ENCODE data around the gene APC2. TPM values are rescaled to one million over a fixed set of nuclear protein-coding genes. Genes with fewer than 3 reads are reported as not detected.

APC2 gene
- total RNA-seq, 1 donor from 2014 or later = 1.3 TPM

DNA sequence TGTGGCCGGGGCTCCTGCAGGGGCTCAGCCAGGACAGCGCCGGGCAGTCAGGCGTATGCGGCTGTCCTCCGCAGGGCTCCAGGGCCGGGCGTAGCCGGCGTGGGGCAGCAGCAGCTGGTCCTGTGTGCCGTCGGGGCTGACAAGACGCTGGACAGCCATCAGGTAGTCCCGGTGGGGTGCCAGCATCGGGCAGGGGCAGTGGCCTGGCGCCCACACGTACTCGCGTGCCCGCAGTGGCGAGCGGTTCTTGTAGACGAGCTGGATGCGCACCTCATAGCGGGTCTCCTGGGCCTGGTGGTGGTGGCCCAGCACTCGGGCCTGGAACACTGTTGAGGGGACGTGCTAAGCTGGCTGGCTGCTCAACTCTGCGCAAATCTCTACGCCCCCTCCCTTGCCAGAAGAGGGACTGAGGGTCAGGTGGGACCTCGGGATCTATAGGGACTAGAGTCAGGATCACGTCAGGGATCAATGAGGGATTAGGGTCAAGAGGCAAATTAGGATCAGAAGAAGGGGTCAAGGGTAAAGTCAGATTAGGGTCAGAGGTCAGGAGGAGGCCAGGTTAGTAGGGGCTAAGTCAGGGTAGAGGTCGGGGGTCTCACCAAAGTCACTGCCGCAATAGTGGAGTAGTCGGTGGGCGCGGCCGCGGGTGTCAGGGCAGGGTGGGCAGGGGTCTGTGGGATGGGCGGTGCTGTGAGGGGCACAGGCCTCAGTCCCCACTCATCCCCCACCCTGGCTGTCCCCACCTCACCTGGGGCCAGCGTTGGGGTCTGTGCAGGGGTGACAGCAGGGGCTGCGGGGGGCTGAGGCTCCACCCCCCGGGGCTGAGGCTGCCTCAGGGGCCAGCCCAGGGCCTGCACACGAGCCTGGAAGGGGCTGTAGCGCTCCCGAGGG lies 56.3 kb downstream of the APC2 start:
- H3K9me3 ChIP-seq (ENCODE audit: low read depth) = no peaks in the 10 kb centered on the region
- H3K27me3 Mint-ChIP-seq (ENCODE audit: insufficient read depth, low read depth) = peaks cover 16% of the 10 kb centered on the region

DNA sequence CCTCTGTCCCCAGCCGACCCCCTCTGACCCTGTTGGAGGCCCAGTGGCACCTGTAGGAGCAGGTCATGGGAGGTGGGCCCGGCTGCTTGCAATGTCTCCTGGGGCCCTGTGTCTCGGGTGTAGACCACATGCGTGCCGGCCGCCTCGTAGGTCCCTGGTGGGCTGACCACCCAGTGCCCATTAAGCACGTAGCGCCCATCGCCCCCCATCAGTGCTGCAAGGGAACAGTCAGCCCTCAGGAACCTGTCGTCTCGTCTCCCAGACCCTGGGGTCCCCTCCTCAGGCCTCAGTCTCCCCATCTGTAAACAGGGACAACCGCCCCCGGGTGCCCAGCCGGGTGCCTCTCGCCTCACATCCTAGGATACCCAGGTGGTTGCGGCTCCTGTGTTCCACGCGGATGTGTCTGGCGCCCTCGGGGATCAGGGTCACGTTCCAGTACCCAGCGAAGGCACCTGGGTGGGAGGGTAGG lies 57.3 kb downstream of the APC2 start:
- H2AFZ ChIP-seq (replicated peaks) = no peak overlapping the region

More for the DNA sequence above, 56.3 kb downstream of the APC2 start:
- Histone ChIP-seq H3K4me3 (no peak overlapping the region), H4K20me1 (ENCODE audit: low read depth) (no peaks in the 10 kb centered on the region), H3F3A (ENCODE audit: low read depth) (peaks cover 38% of the 10 kb centered on the region), H3K27me3 (peaks cover 56% of the 10 kb centered on the region), H3K27ac (no peak overlapping the region), H3K4me1 (peaks cover 13% of the 10 kb centered on the region), H2AFZ (replicated peaks) (no peak overlapping the region), H3K9ac (no peak overlapping the region), H3K79me2 (ENCODE audit: low read depth) (no peaks in the 10 kb centered on the region), H3K4me2 (no peak overlapping the region), H3K36me3 (no peaks in the 10 kb centered on the region)
- Mint-ChIP-seq H3K4me3 (peak overlapping the region; percentile 8), H3K36me3 (no peaks in the 10 kb centered on the region), H3K9me3 (peaks cover 6% of the 10 kb centered on the region), H3K27ac (peak overlapping the region; percentile 24), H3K4me1 (peaks cover 26% of the 10 kb centered on the region)
- no peak for DNase-seq (ENCODE audit: low spot score)
- TF ChIP-seq, protein P1, sequence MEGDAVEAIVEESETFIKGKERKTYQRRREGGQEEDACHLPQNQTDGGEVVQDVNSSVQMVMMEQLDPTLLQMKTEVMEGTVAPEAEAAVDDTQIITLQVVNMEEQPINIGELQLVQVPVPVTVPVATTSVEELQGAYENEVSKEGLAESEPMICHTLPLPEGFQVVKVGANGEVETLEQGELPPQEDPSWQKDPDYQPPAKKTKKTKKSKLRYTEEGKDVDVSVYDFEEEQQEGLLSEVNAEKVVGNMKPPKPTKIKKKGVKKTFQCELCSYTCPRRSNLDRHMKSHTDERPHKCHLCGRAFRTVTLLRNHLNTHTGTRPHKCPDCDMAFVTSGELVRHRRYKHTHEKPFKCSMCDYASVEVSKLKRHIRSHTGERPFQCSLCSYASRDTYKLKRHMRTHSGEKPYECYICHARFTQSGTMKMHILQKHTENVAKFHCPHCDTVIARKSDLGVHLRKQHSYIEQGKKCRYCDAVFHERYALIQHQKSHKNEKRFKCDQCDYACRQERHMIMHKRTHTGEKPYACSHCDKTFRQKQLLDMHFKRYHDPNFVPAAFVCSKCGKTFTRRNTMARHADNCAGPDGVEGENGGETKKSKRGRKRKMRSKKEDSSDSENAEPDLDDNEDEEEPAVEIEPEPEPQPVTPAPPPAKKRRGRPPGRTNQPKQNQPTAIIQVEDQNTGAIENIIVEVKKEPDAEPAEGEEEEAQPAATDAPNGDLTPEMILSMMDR (IDR thresholded peaks at IDR 0.05) = no peak
- TF ChIP-seq EZH2 (IDR thresholded peaks at IDR 0.05) (no peak), EZH2phosphoT487 (IDR thresholded peaks at IDR 0.05) (no peak)

DNA sequence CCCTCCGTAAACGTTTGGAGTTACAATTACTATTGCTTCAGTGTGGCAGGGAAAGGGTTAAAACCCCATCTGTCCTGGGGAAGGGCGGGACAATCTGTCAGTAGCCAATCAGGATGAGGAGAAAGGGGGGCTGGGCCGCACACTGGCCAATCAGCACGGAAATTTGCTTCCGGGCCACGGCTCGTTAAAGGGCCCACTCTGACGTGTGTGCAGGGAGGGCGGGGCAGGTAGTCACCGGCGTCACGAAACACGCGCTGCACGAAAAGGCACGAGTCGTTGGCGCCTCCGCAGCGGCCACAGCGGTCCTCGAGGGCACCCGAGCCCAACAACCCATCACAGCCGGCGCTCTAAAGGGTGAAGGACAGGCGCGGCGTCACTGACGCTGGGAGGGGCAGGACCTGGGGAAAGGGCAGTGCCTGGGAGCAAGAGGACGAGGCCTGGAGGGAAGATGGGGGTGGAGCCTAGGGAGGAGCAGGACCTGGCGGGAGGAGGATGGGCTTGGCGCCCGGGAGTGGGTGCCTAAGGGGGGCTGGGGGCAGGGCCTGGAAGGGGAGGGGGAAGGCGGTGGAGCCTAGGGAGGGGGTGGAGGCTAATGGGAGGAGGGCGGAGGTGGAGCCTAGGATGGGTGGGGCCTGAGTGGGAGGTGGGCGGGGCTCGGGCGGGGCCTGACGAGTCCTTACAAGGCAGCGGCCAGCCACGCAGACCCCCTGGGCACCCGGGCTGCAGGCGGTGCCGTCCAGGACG lies 58.0 kb downstream of the APC2 start:
- no peaks in the 10 kb centered on the region for H3K36me3 Mint-ChIP-seq
- peak overlapping the region; percentile 57 for H3K4me3 ChIP-seq
- H3K27me3 ChIP-seq = peaks cover 63% of the 10 kb centered on the region
- peaks cover 20% of the 10 kb centered on the region for H3K27me3 Mint-ChIP-seq (ENCODE audit: insufficient read depth, low read depth)
- H3K79me2 ChIP-seq (ENCODE audit: low read depth) = no peaks in the 10 kb centered on the region
- no peaks in the 10 kb centered on the region for H3K36me3 ChIP-seq
- no peak overlapping the region for H3K9ac ChIP-seq
- TF ChIP-seq, protein P1 (IDR thresholded peaks at IDR 0.05) = no peak
- TF ChIP-seq EZH2 (IDR thresholded peaks at IDR 0.05) (no peak), EZH2phosphoT487 (IDR thresholded peaks at IDR 0.05) (no peak)
- peak overlapping the region; percentile 97 for H3K27ac Mint-ChIP-seq
- H3K4me1 Mint-ChIP-seq = peaks cover 24% of the 10 kb centered on the region
- peak overlapping the region; percentile 98 for H2AFZ ChIP-seq (replicated peaks)
- peaks cover 13% of the 10 kb centered on the region for H3K4me1 ChIP-seq
- H3K9me3 Mint-ChIP-seq = peaks cover 5% of the 10 kb centered on the region
- no peaks in the 10 kb centered on the region for H3K9me3 ChIP-seq (ENCODE audit: low read depth)
- peak; percentile 97 for DNase-seq (ENCODE audit: low spot score)
- H3K27ac ChIP-seq = peak overlapping the region; percentile 55
- no peaks in the 10 kb centered on the region for H4K20me1 ChIP-seq (ENCODE audit: low read depth)
- peaks cover 38% of the 10 kb centered on the region for H3F3A ChIP-seq (ENCODE audit: low read depth)
- H3K4me3 Mint-ChIP-seq = peak overlapping the region; percentile 89
- peak overlapping the region; percentile 76 for H3K4me2 ChIP-seq

More for the DNA sequence above, 57.3 kb downstream of the APC2 start:
- peak overlapping the region; percentile 57 for H3K4me3 ChIP-seq
- H3K4me2 ChIP-seq = peak overlapping the region; percentile 46
- TF ChIP-seq, protein P1 (IDR thresholded peaks at IDR 0.05) = no peak
- no peak for TF ChIP-seq EZH2 (IDR thresholded peaks at IDR 0.05)
- TF ChIP-seq EZH2phosphoT487 (IDR thresholded peaks at IDR 0.05) = no peak
- H3K36me3 Mint-ChIP-seq = no peaks in the 10 kb centered on the region
- peak overlapping the region; percentile 97 for H3K27ac Mint-ChIP-seq
- peaks cover 26% of the 10 kb centered on the region for H3K4me1 Mint-ChIP-seq
- no peaks in the 10 kb centered on the region for H4K20me1 ChIP-seq (ENCODE audit: low read depth)
- no peak overlapping the region for H3K9ac ChIP-seq
- H3K27me3 ChIP-seq = peaks cover 63% of the 10 kb centered on the region
- peaks cover 16% of the 10 kb centered on the region for H3K27me3 Mint-ChIP-seq (ENCODE audit: insufficient read depth, low read depth)
- H3K79me2 ChIP-seq (ENCODE audit: low read depth) = no peaks in the 10 kb centered on the region
- H3K9me3 ChIP-seq (ENCODE audit: low read depth) = no peaks in the 10 kb centered on the region
- no peaks in the 10 kb centered on the region for H3K36me3 ChIP-seq
- peaks cover 43% of the 10 kb centered on the region for H3F3A ChIP-seq (ENCODE audit: low read depth)
- H3K27ac ChIP-seq = no peak overlapping the region
- H3K9me3 Mint-ChIP-seq = peaks cover 5% of the 10 kb centered on the region
- peaks cover 13% of the 10 kb centered on the region for H3K4me1 ChIP-seq
- H3K4me3 Mint-ChIP-seq = no peak overlapping the region
- no peak for DNase-seq (ENCODE audit: low spot score)
